ENCODE data around the gene ATP6V0D1. TPM values are rescaled to one million over a fixed set of nuclear protein-coding genes. Genes with fewer than 3 reads are reported as not detected.

The ATP6V0D1 gene
- total and polyA plus RNA-seq, 2 donors (not counting 1 experiment from before 2014, with no cell fraction given), result 62.1 to 91.0 TPM

DNA sequence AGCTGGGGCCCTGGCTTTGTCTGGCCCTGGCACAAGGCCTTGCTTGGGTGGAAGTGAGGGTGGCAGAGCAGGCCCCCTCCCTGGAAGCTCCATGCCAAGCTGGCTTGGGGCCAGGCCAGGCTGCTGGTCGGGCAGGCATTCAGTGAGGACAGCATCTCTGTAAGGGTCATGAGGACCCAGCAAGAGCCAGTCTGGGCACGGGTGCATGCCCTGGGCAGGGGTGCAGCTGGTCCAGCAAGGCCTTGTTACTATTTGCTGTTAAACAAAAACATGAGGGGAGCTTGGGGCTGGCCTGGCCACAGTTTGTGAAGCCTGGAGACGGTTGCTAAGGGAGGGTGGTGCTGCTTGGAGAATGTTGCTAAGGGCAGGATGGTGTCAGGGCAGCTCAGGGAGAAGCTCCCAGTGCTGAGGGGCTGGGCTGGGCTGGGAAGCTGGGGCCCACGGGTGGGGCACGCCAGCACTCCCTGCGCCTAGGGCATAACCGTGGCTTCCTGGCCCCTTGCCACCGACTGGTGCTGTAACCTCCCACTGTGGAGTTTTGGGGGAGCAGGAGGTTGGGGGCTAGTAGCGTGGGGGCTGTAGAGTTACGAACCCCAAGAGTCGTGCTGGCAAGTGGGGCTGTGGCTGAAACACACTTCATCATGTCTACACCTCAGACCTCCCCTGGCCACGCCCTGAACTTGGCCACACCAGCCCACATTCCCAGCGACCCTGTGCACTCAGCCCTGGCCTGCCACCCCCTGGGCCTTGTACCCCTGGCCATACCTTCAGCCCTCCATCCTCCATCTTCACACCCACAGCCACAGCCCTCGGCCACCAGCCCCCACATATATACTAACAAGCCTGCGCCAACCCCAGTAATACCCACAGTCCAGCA, 89.3 kb downstream of the ATP6V0D1 start:
- H3K4me2 ChIP-seq (replicated peaks; ENCODE audit: low read depth, low read length, poor library complexity, severe bottlenecking), result no peak overlapping the region
- no peak overlapping the region for H3K9ac ChIP-seq (ENCODE audit: low read length)
- H3K9me3 Mint-ChIP-seq (ENCODE audit: insufficient read depth), result no peaks in the 10 kb centered on the region
- POLR2A ChIA-PET, result no interaction called here
- H3K27ac Mint-ChIP-seq, result no peak overlapping the region
- no peaks in the 10 kb centered on the region for H3K36me3 ChIP-seq (replicated peaks in 1 of 2; ENCODE audit: control extremely low read depth in 1 of 2, control insufficient read depth in 1 of 2, extremely low read depth in 1 of 2, insufficient read depth in 2 of 2, low read length in 1 of 2)
- no peak overlapping the region for H3K4me3 Mint-ChIP-seq
- H3K79me2 ChIP-seq (ENCODE audit: control insufficient read depth, insufficient read depth, low read length), result no peaks in the 10 kb centered on the region
- intact Hi-C loops (cut with micrococcal nuclease), result loop anchor here (10.0 kb wide), 1 partner anchor 47 kb away; no protein-coding TSS in a partner anchor
- no peak for TF ChIP-seq EZH2 (IDR thresholded peaks at IDR 0.05; ENCODE audit: borderline replicate concordance, insufficient read depth, low read depth, low read length, poor library complexity, severe bottlenecking)
- TF ChIP-seq, protein P1, sequence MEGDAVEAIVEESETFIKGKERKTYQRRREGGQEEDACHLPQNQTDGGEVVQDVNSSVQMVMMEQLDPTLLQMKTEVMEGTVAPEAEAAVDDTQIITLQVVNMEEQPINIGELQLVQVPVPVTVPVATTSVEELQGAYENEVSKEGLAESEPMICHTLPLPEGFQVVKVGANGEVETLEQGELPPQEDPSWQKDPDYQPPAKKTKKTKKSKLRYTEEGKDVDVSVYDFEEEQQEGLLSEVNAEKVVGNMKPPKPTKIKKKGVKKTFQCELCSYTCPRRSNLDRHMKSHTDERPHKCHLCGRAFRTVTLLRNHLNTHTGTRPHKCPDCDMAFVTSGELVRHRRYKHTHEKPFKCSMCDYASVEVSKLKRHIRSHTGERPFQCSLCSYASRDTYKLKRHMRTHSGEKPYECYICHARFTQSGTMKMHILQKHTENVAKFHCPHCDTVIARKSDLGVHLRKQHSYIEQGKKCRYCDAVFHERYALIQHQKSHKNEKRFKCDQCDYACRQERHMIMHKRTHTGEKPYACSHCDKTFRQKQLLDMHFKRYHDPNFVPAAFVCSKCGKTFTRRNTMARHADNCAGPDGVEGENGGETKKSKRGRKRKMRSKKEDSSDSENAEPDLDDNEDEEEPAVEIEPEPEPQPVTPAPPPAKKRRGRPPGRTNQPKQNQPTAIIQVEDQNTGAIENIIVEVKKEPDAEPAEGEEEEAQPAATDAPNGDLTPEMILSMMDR (IDR thresholded peaks at IDR 0.05), result no peak
- H3K27ac ChIP-seq (ENCODE audit: low read length in 2 of 2), result no peak overlapping the region
- peaks cover 0 to 36% (median 31%) of the 10 kb centered on the region in 4 experiments for H3K27me3 ChIP-seq (replicated peaks in 1 of 4; ENCODE audit: control extremely low read depth in 1 of 4, control insufficient read depth in 3 of 4, insufficient read depth in 4 of 4, low read length in 3 of 4)
- ATAC-seq (ENCODE audit: low read depth), result no peak
- peaks cover 26% of the 10 kb centered on the region for H3K4me1 Mint-ChIP-seq
- 87% methylated on average over 9 of the region's 15 CpGs for WGBS (ENCODE audit: insufficient coverage)
- no peak for DNase-seq
- no peak overlapping the region for H3K4me3 ChIP-seq (ENCODE audit: control extremely low read depth in 1 of 5, extremely low read depth in 1 of 5, insufficient read depth in 1 of 5, low read depth in 2 of 5, low read length in 4 of 5)
- no peaks in the 10 kb centered on the region for H4K20me1 ChIP-seq (ENCODE audit: control insufficient read depth, insufficient read depth, low read length, poor library complexity, severe bottlenecking)
- CTCF ChIA-PET, result no interaction called here
- H2AFZ ChIP-seq (ENCODE audit: insufficient read depth, low read depth, low read length, poor library complexity, severe bottlenecking), result no peak overlapping the region
- H3K4me1 ChIP-seq (ENCODE audit: control insufficient read depth in 2 of 2, insufficient read depth in 2 of 2, low read length in 2 of 2), result peaks cover 35 to 36% of the 10 kb centered on the region in 2 donors
- H3K9me3 ChIP-seq (ENCODE audit: control extremely low read depth in 1 of 3, control insufficient read depth in 2 of 3, insufficient read depth in 1 of 3, low read length in 2 of 3), result peaks cover 0 to 18% (median 0%) of the 10 kb centered on the region in 3 donors
- peaks cover 31% of the 10 kb centered on the region for H3K27me3 Mint-ChIP-seq

DNA sequence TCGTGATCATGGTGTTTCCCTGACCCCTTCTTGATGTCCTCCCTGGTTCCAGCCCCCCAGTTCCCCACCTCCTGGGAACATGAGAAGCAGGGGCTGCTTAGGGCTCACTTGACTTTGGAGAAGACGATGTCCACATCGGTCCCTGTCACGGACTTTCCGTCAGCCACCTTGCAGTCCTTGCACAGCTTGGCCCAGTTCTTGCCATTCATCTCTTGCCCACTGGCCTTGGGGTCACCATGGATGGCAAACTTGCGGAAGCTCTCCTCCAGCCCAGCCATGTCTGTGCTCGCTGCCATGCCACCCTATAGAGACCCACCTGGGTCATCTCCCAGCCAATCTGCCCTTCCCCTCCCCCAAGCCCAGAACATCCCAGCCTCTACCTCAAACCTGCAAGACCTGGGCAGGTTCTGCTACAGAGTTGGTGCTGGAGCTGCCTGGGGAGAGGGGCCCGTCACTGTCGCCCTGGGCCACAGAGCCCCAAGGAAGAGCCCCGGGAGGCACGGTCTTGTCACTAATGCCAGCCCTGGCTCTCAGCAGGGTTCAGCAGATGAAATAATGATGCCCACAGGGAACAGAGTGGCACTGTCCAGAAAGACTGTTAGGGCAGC, 90.0 kb downstream of the ATP6V0D1 start:
- peaks cover 0 to 36% (median 31%) of the 10 kb centered on the region in 4 experiments for H3K27me3 ChIP-seq (replicated peaks in 1 of 4; ENCODE audit: control extremely low read depth in 1 of 4, control insufficient read depth in 3 of 4, insufficient read depth in 4 of 4, low read length in 3 of 4)
- DNase-seq, result no peak
- TF ChIP-seq, protein P1 (IDR thresholded peaks at IDR 0.05), result no peak
- no peak for TF ChIP-seq EZH2 (IDR thresholded peaks at IDR 0.05; ENCODE audit: borderline replicate concordance, insufficient read depth, low read depth, low read length, poor library complexity, severe bottlenecking)
- CTCF ChIA-PET, result no interaction called here
- H3K4me2 ChIP-seq (replicated peaks; ENCODE audit: low read depth, low read length, poor library complexity, severe bottlenecking), result no peak overlapping the region
- intact Hi-C loops (cut with micrococcal nuclease), result loop anchor here (10.0 kb wide), 1 partner anchor 46 kb away; no protein-coding TSS in a partner anchor
- WGBS (ENCODE audit: insufficient coverage), result 87% methylated on average over 10 of the region's 11 CpGs
- H3K4me3 ChIP-seq (ENCODE audit: control extremely low read depth in 1 of 5, extremely low read depth in 1 of 5, insufficient read depth in 1 of 5, low read depth in 2 of 5, low read length in 4 of 5), result no peak overlapping the region
- POLR2A ChIA-PET, result no interaction called here
- no peaks in the 10 kb centered on the region for H3K36me3 ChIP-seq (replicated peaks in 1 of 2; ENCODE audit: control extremely low read depth in 1 of 2, control insufficient read depth in 1 of 2, extremely low read depth in 1 of 2, insufficient read depth in 2 of 2, low read length in 1 of 2)
- no peak overlapping the region for H3K27ac Mint-ChIP-seq
- H3K4me1 Mint-ChIP-seq, result peaks cover 26% of the 10 kb centered on the region
- H3K27ac ChIP-seq (ENCODE audit: low read length in 2 of 2), result no peak overlapping the region
- no peak overlapping the region for H3K9ac ChIP-seq (ENCODE audit: low read length)
- H3K27me3 Mint-ChIP-seq, result peaks cover 31% of the 10 kb centered on the region
- H4K20me1 ChIP-seq (ENCODE audit: control insufficient read depth, insufficient read depth, low read length, poor library complexity, severe bottlenecking), result no peaks in the 10 kb centered on the region
- no peak overlapping the region for H2AFZ ChIP-seq (ENCODE audit: insufficient read depth, low read depth, low read length, poor library complexity, severe bottlenecking)
- H3K4me1 ChIP-seq (ENCODE audit: control insufficient read depth in 2 of 2, insufficient read depth in 2 of 2, low read length in 2 of 2), result peaks cover 35 to 36% of the 10 kb centered on the region in 2 donors
- peaks cover 0 to 18% (median 0%) of the 10 kb centered on the region in 3 donors for H3K9me3 ChIP-seq (ENCODE audit: control extremely low read depth in 1 of 3, control insufficient read depth in 2 of 3, insufficient read depth in 1 of 3, low read length in 2 of 3)
- no peaks in the 10 kb centered on the region for H3K79me2 ChIP-seq (ENCODE audit: control insufficient read depth, insufficient read depth, low read length)
- ATAC-seq (ENCODE audit: low read depth), result no peak
- no peak overlapping the region for H3K4me3 Mint-ChIP-seq
- H3K9me3 Mint-ChIP-seq (ENCODE audit: insufficient read depth), result no peaks in the 10 kb centered on the region
